HuH-7 (cell line): Measurements from ENCODE around the gene ADARB2.

Source experiments
- DNase-seq: peaks from one replicate; pipeline ENCODE4 v3.0.0; 2011; ENCODE audit warnings: low spot score

The ADARB2 gene

DNA sequence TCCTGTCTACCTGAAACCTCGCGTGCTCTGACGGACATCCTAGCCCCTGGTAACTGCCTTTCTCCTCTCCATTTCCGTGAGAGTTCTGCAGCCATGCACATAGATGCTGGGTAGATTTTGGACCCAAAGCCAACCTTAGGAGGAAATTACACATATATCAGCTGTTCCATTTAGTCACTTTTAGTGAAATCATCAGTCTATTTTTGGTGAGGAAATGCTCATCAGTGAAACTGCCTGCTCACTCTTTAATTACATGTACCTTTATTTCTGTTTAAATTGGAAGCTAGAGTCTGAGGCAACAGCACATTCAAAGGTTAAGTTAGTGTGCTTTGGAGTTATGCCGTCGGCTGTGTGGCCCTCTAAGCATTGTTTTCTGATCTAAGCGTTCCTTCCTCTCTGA lies 449.8 kb downstream of the ADARB2 start:
- DNase-seq, result no peak

DNA sequence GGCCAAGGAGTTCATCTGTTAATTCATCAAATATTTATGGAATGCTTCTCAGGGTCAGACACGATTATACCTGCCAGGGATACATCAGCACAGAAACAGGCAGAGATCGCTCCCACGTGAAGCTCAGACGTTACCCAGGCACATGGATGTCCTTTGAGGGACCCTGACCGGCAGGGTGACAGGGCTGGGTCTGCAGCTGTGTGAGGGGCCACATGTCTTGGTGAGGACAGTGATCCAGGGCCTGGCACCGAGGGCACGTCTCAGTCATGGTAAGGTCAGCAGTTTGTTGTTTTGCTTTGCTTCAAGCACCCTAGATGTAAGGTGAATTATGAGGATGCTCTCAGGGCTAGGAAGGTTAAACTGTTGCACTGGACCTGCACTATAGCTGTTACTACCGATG lies 453.2 kb downstream of the ADARB2 start:
- no peak for DNase-seq

DNA sequence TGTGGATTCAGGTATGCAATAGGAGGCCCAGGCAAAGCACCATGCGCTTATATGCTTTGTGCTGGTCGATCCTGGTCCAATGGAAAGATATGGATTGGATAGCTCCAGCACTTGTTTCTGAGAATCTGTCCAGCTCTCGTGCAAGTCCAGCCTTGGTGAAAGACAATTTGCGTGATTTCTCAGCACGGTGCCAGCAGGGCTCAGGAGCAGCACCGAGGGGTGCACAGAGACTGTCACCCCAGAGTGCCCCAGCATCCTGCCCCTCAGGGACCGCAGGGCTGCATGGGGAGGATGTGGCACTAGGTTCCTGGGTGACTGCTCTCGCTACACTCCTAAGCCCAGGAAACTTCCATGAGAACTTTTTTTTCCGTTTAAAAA lies 455.9 kb downstream of the ADARB2 start:
- no peak for DNase-seq

DNA sequence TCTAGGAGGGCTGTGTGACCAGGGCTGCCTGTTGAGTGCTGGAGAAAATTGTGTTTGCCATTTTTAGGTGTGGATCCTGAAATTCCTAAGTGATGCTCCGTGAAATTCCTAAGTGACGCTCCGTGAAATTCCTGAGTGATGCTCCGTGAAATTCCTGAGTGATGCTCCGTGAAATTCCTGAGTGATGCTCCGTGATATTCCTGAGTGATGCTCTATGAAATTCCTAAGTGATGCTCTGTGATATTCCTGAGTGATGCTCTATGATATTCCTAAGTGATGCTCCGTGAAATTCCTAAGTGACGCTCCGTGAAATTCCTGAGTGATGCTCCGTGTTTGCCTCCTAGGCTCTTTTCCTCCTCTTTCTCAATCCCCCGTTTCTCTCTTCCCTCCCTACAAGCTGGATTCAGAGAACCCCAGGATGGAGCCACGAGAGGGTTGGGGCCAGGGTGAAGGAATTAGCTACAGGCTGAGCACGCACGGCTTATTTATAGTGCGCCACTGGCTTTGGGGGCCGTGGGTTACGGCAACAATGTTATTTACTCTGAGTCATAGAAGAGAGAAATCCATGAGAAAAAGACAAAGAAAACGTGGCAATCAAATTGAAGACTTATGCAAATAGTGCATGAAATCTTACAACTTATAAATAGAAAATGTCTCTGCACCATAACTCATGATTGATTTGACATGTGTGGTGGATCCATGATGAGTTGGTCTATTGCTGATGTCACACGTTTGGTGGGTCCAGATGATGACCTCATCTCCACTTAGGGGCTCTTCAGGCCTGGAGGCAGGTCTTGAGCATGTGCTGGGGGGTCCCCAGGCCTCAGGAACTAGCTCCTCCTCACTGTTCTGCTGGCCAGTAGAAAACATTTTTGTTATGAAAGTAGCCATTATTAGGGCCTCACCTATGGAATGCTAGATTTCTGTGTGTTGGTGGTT lies 456.6 kb downstream of the ADARB2 start:
- DNase-seq, result no peak

DNA sequence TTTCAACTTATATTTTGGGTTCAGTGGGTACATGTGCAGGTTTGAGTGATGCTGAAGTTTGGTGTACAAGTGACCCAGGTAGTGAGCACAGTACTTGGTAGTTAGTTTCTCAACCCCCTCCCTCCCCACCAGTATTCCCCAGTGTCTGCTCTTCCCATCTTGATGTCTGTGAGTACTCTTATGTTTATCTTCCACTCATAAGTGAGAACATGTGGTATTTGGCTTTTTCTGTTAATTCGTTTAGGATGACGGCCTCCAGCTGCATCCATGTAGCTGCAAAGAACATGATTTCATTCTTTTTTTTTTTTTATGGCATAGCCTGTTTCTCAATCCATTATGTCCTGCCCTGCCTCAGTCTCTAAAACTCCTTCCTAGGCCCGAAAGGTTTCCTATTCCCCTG lies 459.0 kb downstream of the ADARB2 start:
- DNase-seq, result no peak

DNA sequence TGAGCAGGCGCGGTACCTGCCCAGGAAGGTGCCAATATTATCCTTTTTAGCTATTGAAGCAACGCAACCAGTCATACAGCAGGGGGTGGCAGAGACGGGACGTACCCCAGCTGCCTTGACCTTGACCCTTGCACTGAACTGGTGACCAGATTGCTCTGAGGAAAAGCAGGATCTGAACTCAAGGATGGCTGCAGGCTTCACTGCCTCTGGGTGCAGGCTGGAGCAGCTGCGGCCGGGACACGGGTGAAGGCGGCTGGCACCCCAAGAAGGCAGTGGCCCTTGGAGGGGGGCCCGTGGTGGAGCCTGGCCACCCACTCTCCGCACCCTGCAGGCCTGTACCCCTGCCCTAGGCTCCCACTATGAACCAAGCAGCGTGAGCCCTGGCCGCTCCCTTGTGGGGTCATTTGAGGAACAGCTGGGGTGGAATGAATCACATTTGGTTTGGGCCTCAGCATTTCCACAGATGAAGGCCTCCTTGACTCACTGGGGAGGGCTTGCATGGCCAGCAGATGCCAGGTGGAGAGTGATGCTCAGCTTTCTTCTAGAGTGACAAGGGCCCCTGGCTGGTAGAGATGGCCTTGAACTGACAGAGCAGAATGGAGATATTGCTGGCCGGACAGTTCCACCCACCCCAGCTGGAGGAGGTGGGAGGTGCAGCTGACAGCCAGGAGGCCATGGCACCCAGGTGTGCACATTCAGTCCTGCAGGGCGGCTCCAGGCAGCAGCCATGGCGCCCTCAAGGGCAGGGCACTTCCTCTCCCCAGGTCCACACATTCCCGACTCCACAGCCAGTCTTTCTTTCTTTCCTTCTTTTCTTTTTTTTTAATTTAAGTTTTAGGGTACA lies 462.4 kb downstream of the ADARB2 start:
- DNase-seq, result no peak

DNA sequence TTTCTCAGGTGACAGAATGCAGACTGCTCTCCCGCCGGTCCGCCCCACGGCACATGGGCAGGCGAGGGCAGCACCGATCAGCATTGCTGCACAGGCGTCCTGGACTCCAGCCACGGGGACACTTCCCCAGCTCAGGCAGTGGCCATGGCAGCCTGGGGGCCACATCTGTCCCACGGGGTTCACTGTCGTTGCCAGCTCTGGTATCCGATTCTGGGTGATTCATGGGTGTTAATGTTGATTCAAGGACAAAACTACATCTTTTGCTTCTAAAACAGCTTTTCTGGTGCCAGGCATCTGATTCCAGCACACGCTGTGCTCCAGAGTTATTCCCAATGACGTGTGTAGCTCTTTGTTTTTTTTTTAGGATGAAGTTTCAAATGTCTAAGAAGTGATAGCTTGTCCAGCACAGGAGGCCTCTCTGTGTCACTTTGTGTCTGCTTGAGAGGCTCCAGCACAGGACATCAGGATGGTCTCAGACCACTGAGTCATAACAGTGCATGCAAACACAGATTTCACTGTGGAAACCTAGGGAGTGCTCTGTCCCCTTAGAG lies 463.1 kb downstream of the ADARB2 start:
- DNase-seq, result no peak

DNA sequence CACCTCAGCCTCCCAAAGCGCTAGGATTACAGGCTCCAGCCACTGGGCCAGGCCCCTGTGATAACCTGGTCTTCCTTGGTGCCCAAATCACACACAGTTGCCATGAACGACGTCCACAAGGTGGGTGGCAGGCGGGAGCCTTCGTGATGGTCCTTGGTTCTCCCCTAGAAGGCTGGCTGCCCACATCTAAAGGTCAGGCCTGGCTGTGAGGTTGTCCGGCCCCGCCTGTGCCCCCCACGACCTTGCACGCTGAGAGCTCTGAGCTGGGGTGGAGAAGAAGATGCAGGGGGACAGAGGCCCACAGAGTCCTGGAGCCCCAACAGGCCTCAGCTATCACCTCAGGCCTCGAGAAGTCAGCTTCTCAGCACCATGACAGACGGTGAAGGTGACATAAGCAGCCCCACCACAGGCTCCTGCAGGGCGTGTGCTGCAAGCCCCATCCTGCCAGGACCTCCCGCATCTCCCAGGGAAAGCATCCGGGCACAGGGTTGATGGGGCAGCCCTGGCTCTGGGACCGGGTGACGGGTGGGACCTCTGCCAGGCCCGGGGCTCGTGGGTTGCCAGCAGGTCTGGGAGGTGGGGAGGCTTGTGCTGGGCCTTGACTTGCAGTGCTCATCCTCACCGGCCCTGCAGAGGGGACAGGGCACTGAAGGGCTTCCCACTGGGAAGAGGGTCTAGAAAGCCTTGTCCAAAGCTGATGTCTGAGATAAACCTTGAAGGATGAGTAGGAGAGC lies 463.8 kb downstream of the ADARB2 start:
- no peak for DNase-seq

DNA sequence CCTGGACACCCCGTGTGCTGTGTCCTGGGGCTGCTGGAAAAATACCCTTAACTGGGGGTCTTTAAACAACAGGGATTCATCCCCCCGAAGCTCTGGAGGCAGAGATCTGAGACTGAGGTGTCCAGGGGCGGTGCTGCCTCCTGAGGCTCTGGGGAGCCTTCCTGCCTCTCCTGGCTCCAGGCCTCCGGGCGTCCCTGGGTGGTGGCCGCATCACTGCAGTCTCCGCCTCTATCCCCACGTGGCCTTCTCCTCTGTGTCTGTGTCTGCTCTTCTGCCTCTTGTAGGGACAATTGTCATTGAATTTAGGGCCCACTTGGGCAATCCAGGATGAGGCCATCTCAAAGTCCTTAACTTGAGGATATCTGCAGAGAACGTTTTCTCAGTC lies 464.6 kb downstream of the ADARB2 start:
- no peak for DNase-seq

DNA sequence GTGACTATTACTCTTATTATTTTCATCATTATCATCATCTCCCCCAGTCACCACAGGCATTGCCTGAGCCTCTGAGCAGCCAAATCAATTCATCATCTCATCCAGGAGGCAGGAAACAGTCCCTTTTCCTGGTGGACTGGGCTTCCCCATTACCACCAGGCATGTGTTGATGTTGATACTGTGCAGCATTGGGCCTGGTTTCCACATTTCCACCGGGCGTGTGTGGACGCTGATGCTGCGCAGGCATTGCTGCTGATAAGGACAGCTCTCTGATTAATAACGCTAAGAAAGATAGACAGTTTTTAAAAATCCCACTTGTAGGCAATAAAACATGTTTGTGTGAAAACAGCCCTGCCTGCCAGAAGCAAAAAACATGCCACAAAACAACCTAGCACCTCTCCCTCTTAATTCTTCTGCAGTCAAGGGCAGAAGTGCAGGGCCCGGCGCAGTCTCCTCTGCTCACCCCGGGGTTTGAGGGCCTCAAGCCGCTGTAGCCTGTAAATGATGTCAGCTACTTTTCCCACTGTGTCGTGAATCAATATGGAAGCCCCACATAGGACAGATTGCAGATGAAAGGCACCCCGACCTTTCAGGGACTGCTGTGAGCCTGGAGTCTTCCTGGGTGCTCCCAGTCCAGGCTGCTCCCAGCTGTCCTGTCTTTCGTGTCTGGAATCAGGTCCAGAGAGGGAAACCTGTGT lies 465.1 kb downstream of the ADARB2 start:
- DNase-seq, result no peak

DNA sequence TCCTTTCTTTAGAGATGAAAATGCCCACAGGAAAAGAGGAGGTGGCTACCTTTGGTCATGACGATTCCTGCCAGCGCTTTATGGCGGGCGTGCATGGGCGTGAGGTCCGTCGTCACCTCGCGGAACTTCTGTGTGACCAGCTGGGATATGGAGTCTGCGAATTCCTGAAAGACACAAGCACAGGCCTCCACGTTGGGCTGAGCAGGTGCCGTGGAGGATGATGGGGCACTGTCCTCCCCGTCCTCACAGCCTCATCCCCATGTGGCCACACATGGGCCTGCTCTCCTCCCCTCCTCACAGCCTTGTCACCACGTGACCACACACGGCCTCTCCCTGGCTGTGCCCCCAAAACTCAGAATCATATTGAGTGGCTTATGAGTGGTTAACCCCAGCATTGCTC lies 466.4 kb downstream of the ADARB2 start:
- no peak for DNase-seq

DNA sequence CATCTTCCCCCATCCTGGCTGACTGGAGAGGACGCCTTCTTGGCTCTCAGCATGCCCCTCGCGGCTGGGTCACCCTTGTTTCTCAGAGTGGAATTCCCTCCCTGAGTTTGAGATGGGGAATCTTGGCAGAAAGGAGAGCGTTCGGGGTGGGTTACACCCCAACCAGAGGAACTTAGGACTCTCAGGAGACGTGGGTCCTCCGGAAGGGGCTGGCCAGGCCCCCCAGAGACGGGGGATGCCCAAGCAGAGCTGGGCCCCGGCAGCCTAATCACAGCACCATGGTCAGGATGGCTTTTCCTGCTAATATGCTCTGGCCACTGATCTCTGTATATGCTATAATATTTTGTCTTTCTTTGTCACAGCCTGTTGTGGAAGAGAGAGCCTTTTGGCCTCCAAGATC lies 466.8 kb downstream of the ADARB2 start:
- DNase-seq, result no peak

DNA sequence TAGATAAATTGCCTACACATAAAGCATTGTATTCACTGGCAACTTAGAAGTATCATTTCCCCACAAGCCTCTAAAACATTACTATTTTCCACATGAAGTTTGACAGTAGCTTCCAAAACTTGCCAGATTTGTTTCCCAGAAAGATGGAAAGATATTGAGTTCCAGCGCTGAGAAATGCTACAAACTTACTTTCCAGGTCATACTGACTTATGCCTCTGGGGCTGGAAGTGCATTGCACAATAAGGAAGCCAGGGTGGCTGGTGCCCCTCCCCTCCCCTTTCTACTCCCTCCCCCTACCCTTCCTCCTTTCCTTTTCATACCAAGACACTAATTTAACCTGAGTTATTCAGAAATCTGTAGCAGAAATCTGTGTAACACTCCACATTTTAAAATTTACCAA lies 468.5 kb downstream of the ADARB2 start:
- DNase-seq, result no peak

DNA sequence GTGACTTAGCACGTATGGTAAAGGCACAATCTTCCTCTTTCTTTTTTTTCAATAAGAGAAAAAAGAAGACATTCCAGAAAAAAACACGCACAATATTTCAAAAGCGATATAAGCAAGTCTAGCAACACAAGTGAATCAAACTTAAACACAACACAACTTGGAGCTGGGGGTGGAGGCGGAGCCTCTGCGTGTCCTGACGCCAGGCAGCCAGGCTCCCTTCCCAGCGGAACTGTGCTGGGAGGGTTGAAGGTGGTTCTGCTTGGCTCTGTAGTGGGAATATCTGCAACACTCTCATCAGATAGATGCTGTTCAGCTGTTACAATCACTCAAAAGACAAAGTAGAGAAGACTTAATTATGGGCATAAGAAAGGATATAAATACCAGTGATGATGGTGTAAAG lies 469.8 kb downstream of the ADARB2 start:
- no peak for DNase-seq

DNA sequence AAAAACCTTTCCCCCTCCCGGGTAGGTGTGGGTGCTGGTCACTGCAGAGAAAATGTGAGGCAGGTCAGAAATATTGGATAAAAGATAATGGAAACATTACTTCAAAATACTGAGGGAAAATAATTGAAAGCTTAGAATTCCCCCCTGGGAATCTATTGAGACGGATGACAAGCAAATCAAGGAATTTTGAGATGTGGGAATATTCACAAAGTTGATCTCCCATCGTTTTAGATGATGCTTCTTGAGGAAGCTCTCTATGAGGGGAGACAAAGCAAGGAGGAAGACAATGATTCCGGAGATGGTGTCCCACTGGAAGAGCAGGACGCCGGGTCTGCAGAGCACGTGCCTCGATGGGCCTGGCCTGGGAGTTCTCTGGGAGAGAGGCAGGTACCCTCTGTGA lies 470.2 kb downstream of the ADARB2 start:
- no peak for DNase-seq

DNA sequence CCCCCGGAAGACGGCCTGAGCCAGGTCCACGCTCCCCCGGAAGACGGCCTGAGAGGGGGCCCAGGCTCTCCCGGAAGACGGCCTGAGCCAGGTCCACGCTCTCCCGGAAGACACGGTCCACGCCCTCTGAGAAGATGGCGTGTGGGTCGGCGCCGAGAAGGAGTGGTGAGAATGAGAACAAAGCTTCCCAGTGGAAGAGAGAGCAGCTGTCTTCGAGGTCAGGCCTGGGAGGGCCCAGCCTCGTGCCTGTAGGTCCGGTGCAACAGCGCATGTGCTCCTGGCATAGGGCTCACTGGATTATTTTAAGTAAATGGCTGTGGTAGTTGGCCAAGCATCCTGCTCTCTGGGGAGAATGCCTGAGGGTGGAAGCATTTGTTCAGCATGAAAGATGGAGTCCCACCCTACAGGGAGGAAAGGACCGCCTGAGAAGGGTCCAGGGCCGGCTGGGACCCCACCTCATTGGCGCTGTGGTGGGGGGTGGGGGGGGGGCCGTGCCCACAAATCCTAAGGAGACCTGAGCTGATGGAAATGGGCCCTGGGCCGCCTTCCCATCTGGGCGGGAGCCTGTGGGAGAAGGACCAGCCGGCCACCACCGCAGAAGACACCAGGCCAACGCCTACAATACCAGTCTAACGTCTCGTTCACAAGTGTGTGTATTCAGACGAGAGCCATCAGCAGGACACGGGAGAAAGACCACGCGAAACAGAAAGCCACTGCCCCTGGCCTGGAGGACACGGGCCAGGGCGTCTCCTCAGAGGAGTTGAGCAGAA lies 471.1 kb downstream of the ADARB2 start:
- no peak for DNase-seq

DNA sequence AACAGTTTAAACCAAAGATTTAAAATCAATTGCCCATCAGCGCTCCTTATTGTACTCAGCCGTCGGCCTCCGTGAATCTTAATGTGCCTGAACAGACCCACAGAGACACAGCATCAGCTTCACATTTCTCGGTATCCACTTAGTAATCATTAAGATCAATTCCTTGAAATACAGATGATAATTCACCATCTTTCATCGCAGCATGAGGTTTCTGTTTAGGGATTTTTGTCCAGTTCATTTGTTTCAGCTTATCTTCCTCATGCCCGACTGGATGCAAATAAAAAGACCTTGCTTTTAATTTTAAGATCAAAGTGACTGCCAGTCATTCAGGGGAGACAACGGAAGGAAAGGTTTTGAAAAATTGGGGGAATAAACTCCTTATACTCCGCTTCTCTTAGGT lies 473.3 kb downstream of the ADARB2 start:
- DNase-seq, result no peak

DNA sequence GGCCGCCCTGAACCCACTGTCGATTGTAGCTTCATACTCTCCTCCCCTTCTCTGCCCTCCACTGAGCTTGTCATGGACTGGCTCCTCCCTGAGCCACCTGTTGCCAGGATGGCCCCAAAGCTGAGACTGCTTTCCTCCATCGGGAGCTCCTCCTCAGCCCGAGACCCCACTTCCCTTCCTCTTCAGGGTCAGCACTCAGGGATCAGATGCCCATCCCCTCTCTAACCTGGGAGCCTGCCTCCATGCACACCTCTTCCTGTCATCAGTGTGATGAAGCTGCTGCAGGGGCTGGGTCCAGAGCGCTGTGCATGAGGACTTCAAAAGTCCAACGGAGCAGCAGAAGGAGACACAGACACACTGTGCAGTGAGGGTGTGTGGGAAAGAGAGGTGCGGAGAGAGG lies 480.1 kb downstream of the ADARB2 start:
- DNase-seq, result no peak

DNA sequence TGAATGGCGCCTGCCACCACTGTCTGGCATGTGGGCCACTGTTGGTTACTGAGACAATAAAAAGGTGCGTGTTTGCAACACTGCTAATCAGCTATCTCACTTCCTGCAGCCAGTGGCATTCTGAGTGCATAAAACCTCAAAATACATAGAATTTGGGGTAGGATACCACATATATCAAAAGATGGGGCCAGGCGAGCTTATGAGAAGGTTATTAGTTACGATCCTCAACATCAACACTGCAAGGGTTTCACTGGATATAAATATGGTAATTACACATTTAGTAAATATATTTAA lies 480.9 kb downstream of the ADARB2 start:
- no peak for DNase-seq

DNA sequence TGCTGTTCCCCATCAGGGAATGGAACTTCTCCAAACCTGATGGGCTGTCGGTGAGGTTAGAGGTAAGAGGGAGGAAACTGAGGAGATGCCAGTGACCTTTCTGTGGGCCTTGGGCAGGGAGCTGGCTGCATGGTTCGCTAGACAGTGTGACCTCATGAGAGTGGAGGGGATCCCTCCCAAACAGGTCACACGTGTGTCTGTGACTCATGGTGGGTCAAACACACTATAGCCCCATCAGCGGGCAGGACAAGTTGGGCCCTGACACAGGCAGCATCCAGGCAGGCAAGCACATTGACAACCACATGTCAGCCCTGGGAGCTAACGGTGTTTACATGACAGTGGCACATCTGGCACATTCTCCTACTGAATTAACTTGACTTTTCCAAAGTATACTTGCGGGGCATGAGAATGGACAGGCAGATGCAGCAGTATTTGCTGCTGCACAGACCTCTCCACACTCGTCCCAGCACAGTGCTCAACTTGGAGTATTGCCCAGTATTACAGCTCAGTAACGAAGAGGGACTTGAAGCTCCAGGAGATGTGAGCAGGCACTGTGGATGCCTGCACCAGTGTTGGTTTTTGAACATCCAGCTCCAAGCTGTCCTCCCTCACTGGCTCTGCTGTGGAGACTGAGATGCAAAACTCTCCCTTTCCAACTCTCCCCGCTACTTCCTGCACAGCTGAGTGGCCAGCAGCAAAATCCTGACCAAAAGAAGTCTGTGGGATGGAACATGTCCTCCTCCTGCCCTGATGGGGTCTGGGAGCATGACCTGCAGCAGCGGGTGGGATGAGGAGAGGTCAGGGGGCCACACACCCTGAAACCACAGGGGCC lies 481.5 kb downstream of the ADARB2 start:
- DNase-seq, result no peak
